Measurements from ENCODE around the gene SPO11.
"Not testable (repeated sequence)": the region's sequence is repeated elsewhere in the genome, so short reads cannot be mapped to it uniquely, and the experiment has no call there.

- TF ChIP-seq ZNF274 (IDR thresholded peaks at IDR 0.05; ENCODE audit: low read depth, low read length); SUZ12 (IDR thresholded peaks at IDR 0.05; ENCODE audit: extremely low read depth, insufficient read depth, insufficient read length): not testable (repeated sequence)
Measured at GRCh38 chr20:57350726-57351041, 21.1 kb downstream of the SPO11 start.

Data from NT2/D1 (cell line).